HepG2 (cell line): ENCODE results near the gene ACSM3. TPM values are rescaled to one million over a fixed set of nuclear protein-coding genes. Genes with fewer than 3 reads are reported as not detected.

Experiments used
- ATAC-seq: fragments of 200-7000 bp; cut with Tn5 transposase; 3 replicates; pipeline ENCODE4 v1.9.1; 2020; ENCODE audit warnings: mild to moderate bottlenecking, moderate library complexity
- BruUV-seq: library from RNA; stranded (reverse); fragments of 400-500 nt; replicated peaks from 2 replicates; lab custom pipeline; 2021; lab: Mats Ljungman, UMichigan
- CTCF ChIA-PET: fragments of 300-600 bp; formaldehyde crosslinking; extraction: SDS; loops from one replicate; lab custom pipeline; 2021; ENCODE audit warnings: low total read pairs, inconsistent platforms, low intra/inter-chr PET ratio; lab: Yijun Ruan, JAX
- POLR2A ChIA-PET: fragments of 350-600 bp; sonication (Branson Sonifier 250); formaldehyde crosslinking; loops from one replicate; lab custom pipeline; 2020; ENCODE audit warnings: antibody characterized with exemption, inconsistent platforms; lab: Yijun Ruan, JAX
- DNase-seq: peaks from one replicate; pipeline ENCODE4 v3.0.0-alpha.2; 2015; ENCODE audit warnings: low spot score
- FAIRE-seq: peaks from 3 replicates; lab custom pipeline; 2011; peaks lifted over from hg19 to GRCh38; lab: Jason Lieb, UNC
- H2AFZ ChIP-seq: one replicate; pipeline ENCODE4 v1.6.1; 2011; ENCODE audit warnings: low read length, inconsistent platforms
- H3K27ac ChIP-seq: fragments of 300-600 bp; 3 replicates; pipeline ENCODE4 v1.8.0; 2011; ENCODE audit warnings: mixed run types, mild to moderate bottlenecking, mixed read lengths, low read length, inconsistent platforms; ENCODE audit not compliant: insufficient read depth; ENCODE audit errors: extremely low read length
- H3K27me3 ChIP-seq, 2 experiments: fragments of 200-600 bp in 1 of 2; 2 replicates in 1 of 2; 3 replicates in 1 of 2; pipeline versions ENCODE4 v1.6.0 to v1.8.0; 2011; ENCODE audit warnings: low read length in 2 of 2, mild to moderate bottlenecking in 2 of 2, moderate library complexity in 2 of 2, inconsistent platforms in 1 of 2; ENCODE audit not compliant: insufficient read depth in 2 of 2, control insufficient read depth in 1 of 2
- H3K36me3 ChIP-seq, 2 experiments: fragments of 200-600 bp in 1 of 2; replicated peaks in 1 of 2; 2 replicates in 1 of 2; 3 replicates in 1 of 2; pipeline versions ENCODE4 v1.5.1 to v1.8.0; 2011; ENCODE audit warnings: low read length in 2 of 2, inconsistent platforms in 1 of 2; ENCODE audit not compliant: insufficient read depth in 2 of 2, control insufficient read depth in 1 of 2
- H3K4me1 ChIP-seq: 2 replicates; pipeline ENCODE4 v1.5.1; 2012; ENCODE audit warnings: low read length, inconsistent platforms; ENCODE audit not compliant: insufficient read depth
- H3K4me2 ChIP-seq: 2 replicates; pipeline ENCODE4 v1.6.0; 2011; ENCODE audit warnings: low read depth, low read length, inconsistent platforms
- H3K4me3 ChIP-seq, 3 experiments: fragments of 200-600 bp in 1 of 3; sonication (generic), shearing (Covaris generic) in 1 of 3; replicated peaks in 1 of 3; 2 replicates each; pipeline ENCODE4 v1.5.1; 2011 to 2016; ENCODE audit warnings: low read length in 3 of 3, inconsistent platforms in 2 of 3, low read depth in 2 of 3, mild to moderate bottlenecking in 2 of 3, control low read depth in 1 of 3, mixed read lengths in 1 of 3; ENCODE audit not compliant: insufficient read depth in 1 of 3
- H3K79me2 ChIP-seq: one replicate; pipeline ENCODE4 v1.6.1; 2011; ENCODE audit warnings: low read length, inconsistent platforms; ENCODE audit not compliant: insufficient read depth
- H3K9ac ChIP-seq: 2 replicates; pipeline ENCODE4 v1.6.0; 2011; ENCODE audit warnings: mild to moderate bottlenecking, low read depth, low read length, inconsistent platforms; ENCODE audit not compliant: insufficient read depth
- H3K9me3 ChIP-seq: 2 replicates; pipeline ENCODE4 v1.5.1; 2012; ENCODE audit warnings: mild to moderate bottlenecking, low read length
- H4K20me1 ChIP-seq: 2 replicates; pipeline ENCODE4 v1.6.0; 2011; ENCODE audit warnings: inconsistent platforms, mild to moderate bottlenecking, low read length, moderate library complexity; ENCODE audit not compliant: insufficient read depth
- KDM1A ChIP-seq: IDR thresholded peaks from 2 replicates; pipeline ENCODE4 v1.6.1; 2016; ENCODE audit warnings: missing compliant biosample characterization
- MIXL1 ChIP-seq: IDR thresholded peaks from 2 replicates; pipeline ENCODE4 v1.6.1; 2016
- SRSF4 ChIP-seq: fragments of 200-400 bp; formaldehyde crosslinking; IDR thresholded peaks from one replicate; pipeline ENCODE4 v1.6.1; 2018; ENCODE audit warnings: mild to moderate bottlenecking, low read depth, low read length, moderate library complexity; ENCODE audit not compliant: poor library complexity, severe bottlenecking
- TBX3 ChIP-seq: fragments of 450-650 bp; IDR thresholded peaks from 2 replicates; pipeline ENCODE4 v1.6.1; 2017; ENCODE audit warnings: antibody characterized with exemption, mild to moderate bottlenecking, inconsistent platforms, borderline replicate concordance
- ZNF589 ChIP-seq: sonication (generic); formaldehyde crosslinking; conservative IDR thresholded peaks from 2 replicates; pipeline ENCODE4 v1.8.0; 2022; ENCODE audit warnings: mild to moderate bottlenecking, moderate library complexity, missing genetic modification reagents
- WGBS: methylation state at CpG from one replicate; pipeline ENCODE4 v1.1.6; 2017; ENCODE audit warnings: low lambda C conversion rate; 5-methylcytosine and 5-hydroxymethylcytosine counted together
- in situ Hi-C: cut with HindIII; loops from 2 replicates; pipeline ENCODE4 v1.10.0; 2017; ENCODE audit warnings: low pct_unique_long_range_greater_than_20kb; ENCODE audit not compliant: extremely low pct_ligation_motif_present
- intact Hi-C: fragments of 100-400 bp; cut with micrococcal nuclease; formaldehyde crosslinking; loops from one replicate; pipeline ENCODE4 v1.10.0; 2022; ENCODE audit not compliant: unreplicated experiment
- polyA plus RNA-seq, 8 experiments: library from polyadenylated mRNA; depleted of rRNA in 3 of 8; stranded (reverse) in 7 of 8; unstranded in 1 of 8; fragments of >200 nt; fragmentation: Illumina TruSeq in 4 of 8; extraction: Trizol in 4 of 8; gene quantifications; 2 replicates each; pipeline versions ENCODE4 v1.2.1 to v1.2.3, GENCODE V29; 2011 to 2016; ENCODE audit warnings: low read depth in 4 of 8, missing spikeins in 1 of 8, mixed read lengths in 1 of 8; ENCODE audit not compliant: insufficient read depth in 1 of 8
- total RNA-seq, 5 experiments: library from RNA; depleted of rRNA; stranded (reverse); fragments of >200 nt; fragmentation: Illumina TruSeq; extraction: Trizol; gene quantifications; 2 replicates each; pipeline ENCODE4 v1.2.3, GENCODE V29; 2016; ENCODE audit warnings: low read depth in 1 of 5
- TF ChIP-seq, protein P1 (sequence below): IDR thresholded peaks from 2 replicates; pipeline ENCODE4 v1.6.1; 2016; ENCODE audit warnings: low read depth, control low read depth

Gene ACSM3
- total and polyA plus RNA-seq, 2 of the 13 experiments (the other 11 are each of a cell fraction or from before 2014, with no cell fraction given) = 74.0 to 108 TPM

DNA sequence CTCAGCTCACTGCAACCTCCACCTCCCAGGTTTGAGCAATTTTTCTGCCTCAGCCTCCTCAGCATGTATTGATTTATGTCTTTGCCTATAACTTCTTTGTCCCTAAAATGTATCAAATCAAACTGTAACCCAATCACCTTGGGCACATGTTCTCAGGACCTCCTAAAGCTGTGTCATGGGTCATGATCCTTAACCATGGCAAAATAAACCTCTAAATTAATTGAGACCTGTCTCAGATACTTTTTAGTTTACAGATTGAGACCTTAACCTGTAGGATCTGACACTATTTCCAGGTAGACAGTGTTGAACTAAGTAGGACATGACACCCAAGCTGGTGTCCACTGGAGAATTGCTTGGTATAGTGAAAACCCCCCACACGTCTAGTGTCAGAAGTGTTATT, 2.6 kb upstream of the ACSM3 start (continued):
- TF ChIP-seq ZNF589 (CRISPR knock-in tag) (no peak), MIXL1 (no peak), SRSF4 (no peak)
- TF ChIP-seq, protein P1, sequence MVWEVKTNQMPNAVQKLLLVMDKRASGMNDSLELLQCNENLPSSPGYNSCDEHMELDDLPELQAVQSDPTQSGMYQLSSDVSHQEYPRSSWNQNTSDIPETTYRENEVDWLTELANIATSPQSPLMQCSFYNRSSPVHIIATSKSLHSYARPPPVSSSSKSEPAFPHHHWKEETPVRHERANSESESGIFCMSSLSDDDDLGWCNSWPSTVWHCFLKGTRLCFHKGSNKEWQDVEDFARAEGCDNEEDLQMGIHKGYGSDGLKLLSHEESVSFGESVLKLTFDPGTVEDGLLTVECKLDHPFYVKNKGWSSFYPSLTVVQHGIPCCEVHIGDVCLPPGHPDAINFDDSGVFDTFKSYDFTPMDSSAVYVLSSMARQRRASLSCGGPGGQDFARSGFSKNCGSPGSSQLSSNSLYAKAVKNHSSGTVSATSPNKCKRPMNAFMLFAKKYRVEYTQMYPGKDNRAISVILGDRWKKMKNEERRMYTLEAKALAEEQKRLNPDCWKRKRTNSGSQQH (CRISPR knock-in tag) = no peak

DNA sequence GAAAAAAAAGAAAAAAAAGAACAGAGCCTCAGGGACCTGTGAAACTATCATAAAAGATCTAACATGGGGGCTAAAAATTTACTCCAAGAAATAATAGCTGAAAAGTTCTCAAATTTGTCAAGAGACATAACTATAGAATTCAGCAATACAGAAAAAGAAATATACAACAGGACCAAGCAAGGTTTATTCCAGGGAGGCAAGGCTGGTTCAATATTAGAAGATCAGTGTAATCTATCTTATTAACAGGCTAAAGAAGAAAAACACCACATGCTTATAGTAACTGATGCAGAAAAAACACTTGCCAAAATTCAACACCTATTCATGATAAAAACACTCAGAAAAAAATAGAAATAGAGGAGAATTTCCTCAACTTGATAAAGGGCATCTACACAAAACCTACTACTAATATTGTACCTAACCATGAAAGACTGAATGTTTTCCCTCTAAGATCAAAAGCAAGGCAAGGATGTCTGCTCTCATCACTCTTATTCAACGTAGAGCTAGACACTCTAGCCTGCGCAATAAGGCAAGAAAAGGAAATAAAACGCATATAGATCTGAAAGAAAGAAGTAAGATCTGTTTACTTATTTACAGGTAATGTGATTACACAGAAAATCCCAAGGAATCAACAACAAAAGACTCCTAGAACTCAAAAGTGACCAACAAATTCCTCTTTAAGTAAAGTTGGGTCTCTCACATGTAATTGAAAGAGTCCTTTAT, 1.2 kb upstream of the ACSM3 start:
- H3K36me3 ChIP-seq = no peaks in the 10 kb centered on the region
- no peak overlapping the region for H3K27ac ChIP-seq
- H3K4me2 ChIP-seq = no peak overlapping the region; the same call in 1 of the 2 replicates
- H4K20me1 ChIP-seq = no peaks in the 10 kb centered on the region
- no peaks in the 10 kb centered on the region for H3K79me2 ChIP-seq
- intact Hi-C loops (no loop called here), in situ Hi-C loops (no loop called here)
- BruUV-seq = no TSS peak
- FAIRE-seq = no peak
- POLR2A ChIA-PET = interaction anchor here (1.9 to 2.6 kb wide), 2 partner anchors 22 to 44 kb away, joined by 13 to 23 read pairs; partner anchors contain the start of genes ERI2, REXO5 and THUMPD1
- no peaks in the 10 kb centered on the region for H3K27me3 ChIP-seq
- no peak overlapping the region for H3K9ac ChIP-seq
- no peak for ATAC-seq
- H2AFZ ChIP-seq = no peak overlapping the region
- H3K4me1 ChIP-seq = peaks cover 33% of the 10 kb centered on the region
- CTCF ChIA-PET = no interaction called here
- no peak for DNase-seq
- H3K4me3 ChIP-seq = no peak overlapping the region
- TF ChIP-seq KDM1A (CRISPR knock-in tag) (peak; percentile 43; the same call in 1 of the 2 replicates), TBX3 (no peak)
- H3K9me3 ChIP-seq = peaks cover 9% of the 10 kb centered on the region
- WGBS = 94% methylated on average over 3 of the region's 3 CpGs
